OCI-LY1 (cell line): ENCODE results near the gene GNAO1.

Experiments used
- CTCF ChIP-seq: fragments of 200-600 bp; sonication (generic), shearing (Covaris generic); IDR thresholded peaks from 2 replicates; pipeline ENCODE4 v1.5.1; 2017; ENCODE audit warnings: mild to moderate bottlenecking, antibody characterized with exemption, low read length, moderate library complexity, mixed read lengths
- EZH2 ChIP-seq: fragments of 200-600 bp; sonication (generic), shearing (Covaris generic); IDR thresholded peaks from 2 replicates; pipeline ENCODE4 v1.8.0; 2017; ENCODE audit warnings: borderline replicate concordance, mixed run types, mild to moderate bottlenecking, antibody characterized with exemption, low read length, moderate library complexity, mixed read lengths

GRCh38 chr16:56238188-56238587 lies 46.9 kb downstream of the GNAO1 start:
- TF ChIP-seq CTCF, result no peak
- no peak for TF ChIP-seq EZH2
